H9 (cell line): Measurements from ENCODE around the gene PDK4. TPM values are rescaled to one million over a fixed set of nuclear protein-coding genes. Genes with fewer than 3 reads are reported as not detected.

Source experiments
- DNase-seq: peaks from one replicate; pipeline ENCODE4 v3.0.0-alpha.2; 2017
- H2AFZ ChIP-seq: one replicate; pipeline ENCODE4 v1.6.1; 2013; ENCODE audit warnings: mild to moderate bottlenecking, low read length, control low read depth, moderate library complexity
- H2AK5ac ChIP-seq: 2 replicates; pipeline ENCODE4 v1.6.1; 2013; ENCODE audit warnings: low read length, control low read depth, mixed read lengths; ENCODE audit not compliant: insufficient read length
- H2BK120ac ChIP-seq: one replicate; pipeline ENCODE4 v1.6.1; 2013; ENCODE audit warnings: low read depth, mild to moderate bottlenecking, low read length, control low read depth, inconsistent platforms; ENCODE audit not compliant: poor library complexity, severe bottlenecking
- H2BK12ac ChIP-seq: 2 replicates; pipeline ENCODE4 v1.6.1; 2013; ENCODE audit warnings: low read length, control low read depth, mixed read lengths, low read depth; ENCODE audit not compliant: insufficient read length
- H2BK15ac ChIP-seq: 2 replicates; pipeline ENCODE4 v1.6.1; 2013; ENCODE audit warnings: low read depth, low read length, control low read depth
- H2BK20ac ChIP-seq: one replicate; pipeline ENCODE4 v1.6.1; 2013; ENCODE audit warnings: low read depth, mild to moderate bottlenecking, low read length, control low read depth, inconsistent platforms; ENCODE audit not compliant: poor library complexity, severe bottlenecking
- H2BK5ac ChIP-seq: 2 replicates; pipeline ENCODE4 v1.6.1; 2013; ENCODE audit warnings: low read length, control low read depth, mixed read lengths; ENCODE audit not compliant: insufficient read length
- H3K14ac ChIP-seq: 2 replicates; pipeline ENCODE4 v1.6.1; 2013; ENCODE audit warnings: low read length, control low read depth; ENCODE audit not compliant: insufficient read depth
- H3K18ac ChIP-seq: 2 replicates; pipeline ENCODE4 v1.6.1; 2013; ENCODE audit warnings: low read depth, mild to moderate bottlenecking, mixed read lengths, low read length, control low read depth; ENCODE audit not compliant: insufficient read length
- H3K23ac ChIP-seq: 2 replicates; pipeline ENCODE4 v1.6.1; 2013; ENCODE audit warnings: low read length, control low read depth, mixed read lengths, low read depth; ENCODE audit not compliant: insufficient read length
- H3K23me2 ChIP-seq: 2 replicates; pipeline ENCODE4 v1.6.1; 2013; ENCODE audit warnings: low read depth, mild to moderate bottlenecking, mixed read lengths, low read length, control low read depth; ENCODE audit not compliant: insufficient read length, poor library complexity, severe bottlenecking
- H3K27ac ChIP-seq: 2 replicates; pipeline ENCODE4 v1.5.1; 2013; ENCODE audit warnings: low read length, control low read depth, mixed read lengths, low read depth; ENCODE audit not compliant: insufficient read length
- H3K27me3 ChIP-seq: 2 replicates; pipeline ENCODE4 v1.6.1; 2013; ENCODE audit warnings: low read length, control low read depth, inconsistent platforms; ENCODE audit not compliant: insufficient read depth
- H3K4ac ChIP-seq: 2 replicates; pipeline ENCODE4 v1.6.1; 2013; ENCODE audit warnings: low read depth, mild to moderate bottlenecking, control low read depth, inconsistent platforms, low read length, moderate library complexity
- H3K4me1 ChIP-seq: 2 replicates; pipeline ENCODE4 v1.6.1; 2013; ENCODE audit warnings: low read length, control low read depth, inconsistent platforms; ENCODE audit not compliant: insufficient read depth
- H3K4me2 ChIP-seq: 2 replicates; pipeline ENCODE4 v1.6.1; 2013; ENCODE audit warnings: low read length, control low read depth, mixed read lengths; ENCODE audit not compliant: insufficient read length, insufficient read depth
- H3K56ac ChIP-seq: 2 replicates; pipeline ENCODE4 v1.6.1; 2013; ENCODE audit warnings: low read depth, mild to moderate bottlenecking, mixed read lengths, low read length, control low read depth; ENCODE audit not compliant: insufficient read length
- H3K79me1 ChIP-seq: 2 replicates; pipeline ENCODE4 v1.6.1; 2013; ENCODE audit warnings: low read depth, mild to moderate bottlenecking, moderate library complexity, low read length, control low read depth, inconsistent platforms; ENCODE audit not compliant: insufficient read depth, poor library complexity, severe bottlenecking
- H3K79me2 ChIP-seq: 2 replicates; pipeline ENCODE4 v1.6.1; 2013; ENCODE audit warnings: low read length, control low read depth, inconsistent platforms; ENCODE audit not compliant: insufficient read depth
- H3K9ac ChIP-seq: 2 replicates; pipeline ENCODE4 v1.6.1; 2013; ENCODE audit warnings: low read length, control low read depth, mixed read lengths; ENCODE audit not compliant: insufficient read length; ENCODE audit errors: extremely low read depth
- H3K9me3 ChIP-seq: one replicate; pipeline ENCODE4 v1.6.1; 2013; ENCODE audit warnings: low read depth, low read length, inconsistent platforms; ENCODE audit not compliant: control insufficient read depth
- H3T11ph ChIP-seq: one replicate; pipeline ENCODE4 v1.6.1; 2013; ENCODE audit warnings: mild to moderate bottlenecking, low read length, control low read depth, inconsistent platforms
- H4K20me1 ChIP-seq: one replicate; pipeline ENCODE4 v1.6.1; 2013; ENCODE audit not compliant: control insufficient read depth, insufficient read length, insufficient read depth
- H4K5ac ChIP-seq: 2 replicates; pipeline ENCODE4 v1.6.1; 2013; ENCODE audit warnings: low read depth, mild to moderate bottlenecking, mixed read lengths, low read length, control low read depth; ENCODE audit not compliant: insufficient read length
- H4K8ac ChIP-seq: replicated peaks from 2 replicates; pipeline ENCODE4 v1.6.1; 2013; ENCODE audit warnings: low read length, control low read depth, mixed read lengths, low read depth; ENCODE audit not compliant: insufficient read length
- H4K91ac ChIP-seq: 2 replicates; pipeline ENCODE4 v1.6.1; 2013; ENCODE audit warnings: low read depth, mild to moderate bottlenecking, moderate library complexity, mixed read lengths, low read length, control low read depth; ENCODE audit not compliant: insufficient read length
- H3K27ac Mint-ChIP-seq, 3 experiments: 2 replicates in 2 of 3; 3 replicates in 1 of 3; pipeline ENCODE4 v1.8.0; 2020 to 2021; ENCODE audit warnings: mixed read lengths in 3 of 3, mild to moderate bottlenecking in 1 of 3, moderate library complexity in 1 of 3
- H3K27me3 Mint-ChIP-seq: 2 replicates; pipeline ENCODE4 v1.8.0; 2021; ENCODE audit warnings: low read depth, mild to moderate bottlenecking, moderate library complexity, mixed read lengths
- H3K36me3 Mint-ChIP-seq, 3 experiments: 2 replicates in 2 of 3; 3 replicates in 1 of 3; pipeline ENCODE4 v1.8.0; 2020 to 2021; ENCODE audit warnings: low read depth in 3 of 3, mixed read lengths in 3 of 3; ENCODE audit not compliant: insufficient read depth in 1 of 3
- H3K4me1 Mint-ChIP-seq, 2 experiments: 2 replicates each; pipeline ENCODE4 v1.8.0; 2020; ENCODE audit warnings: mixed read lengths in 2 of 2
- H3K4me3 Mint-ChIP-seq, 2 experiments: 2 replicates in 1 of 2; 3 replicates in 1 of 2; pipeline ENCODE4 v1.8.0; 2020 to 2021; ENCODE audit warnings: mild to moderate bottlenecking in 2 of 2, mixed read lengths in 2 of 2, moderate library complexity in 1 of 2
- H3K9me3 Mint-ChIP-seq, 2 experiments: 2 replicates in 1 of 2; 3 replicates in 1 of 2; pipeline ENCODE4 v1.8.0; 2020; ENCODE audit warnings: mild to moderate bottlenecking in 2 of 2, mixed read lengths in 2 of 2, moderate library complexity in 1 of 2
- CTCF ChIP-seq: fragments of 200-600 bp; sonication (generic); conservative IDR thresholded peaks from 3 replicates; pipeline ENCODE4 v1.8.0; 2021; ENCODE audit warnings: antibody characterized with exemption, mild to moderate bottlenecking
- WGBS: extraction: QIAGEN DNeasy Blood & Tissue Kit; methylation state at CpG from one replicate; pipeline ENCODE4 v1.1.7; 2013; ENCODE audit warnings: missing lambda C conversion rate, low lambda C conversion rate, mixed read lengths; ENCODE audit not compliant: insufficient read length; ENCODE audit errors: extremely low coverage; 5-methylcytosine and 5-hydroxymethylcytosine counted together
- total RNA-seq: library from RNA; stranded (reverse); gene quantifications from 2 replicates; pipeline ENCODE4 v1.2.1, GENCODE V29; 2021

The PDK4 gene
- total RNA-seq, 1 experiment from 2014 or later: not detected

GRCh38 chr7:95545673-95546072 lies 50.6 kb downstream of the PDK4 start:
- Histone ChIP-seq H3K9ac (no peak overlapping the region), H3T11ph (no peak overlapping the region), H3K18ac (no peak overlapping the region), H3K9me3 (no peaks in the 10 kb centered on the region), H3K79me2 (no peaks in the 10 kb centered on the region), H2BK12ac (no peak overlapping the region), H3K23ac (no peak overlapping the region), H4K20me1 (no peaks in the 10 kb centered on the region), H2BK20ac (no peak overlapping the region), H3K4ac (no peak overlapping the region), H4K5ac (no peak overlapping the region), H3K4me2 (no peak overlapping the region), H4K91ac (no peak overlapping the region), H2BK15ac (no peak overlapping the region), H3K27me3 (no peaks in the 10 kb centered on the region), H3K27ac (no peak overlapping the region), H2AFZ (no peak overlapping the region), H3K23me2 (no peaks in the 10 kb centered on the region), H2AK5ac (no peak overlapping the region), H4K8ac (no peak overlapping the region), H3K79me1 (no peaks in the 10 kb centered on the region), H3K14ac (no peak overlapping the region), H2BK120ac (no peak overlapping the region), H3K4me1 (no peaks in the 10 kb centered on the region), H2BK5ac (no peak overlapping the region), H3K56ac (no peak overlapping the region)
- Mint-ChIP-seq H3K4me1 (peaks cover 11% of the 10 kb centered on the region in 2 experiments), H3K4me3 (no peak overlapping the region), H3K9me3 (no peaks in the 10 kb centered on the region), H3K36me3 (no peaks in the 10 kb centered on the region), H3K27ac (no peak overlapping the region), H3K27me3 (no peaks in the 10 kb centered on the region; the same call in 1 of the 2 replicates)
- DNase-seq: no peak
- TF ChIP-seq CTCF: no peak
- no CpG with 5 or more reads among the region's 1 CpG for WGBS
